Lung (tissue), 12 donors: ENCODE measurements around the gene RPGR. TPM values are rescaled to one million over a fixed set of nuclear protein-coding genes. Genes with fewer than 3 reads are reported as not detected.

ENCODE experiments used
- ATAC-seq: fragments of 200-7000 bp; cut with Tn5 transposase; one replicate; pipeline ENCODE4 v1.9.1; 2020; ENCODE audit warnings: moderate number of reproducible peaks; ENCODE audit not compliant: insufficient read depth, low FRiP score
- DNase-seq, 3 donors: peaks; one replicate each; pipeline ENCODE4 v3.0.0-alpha.2; 2013 to 2017
- H3K27ac ChIP-seq, 2 donors: one replicate each; pipeline ENCODE4 v1.5.1; 2013; ENCODE audit warnings: mild to moderate bottlenecking in 2 of 2, moderate library complexity in 2 of 2, control low read depth in 1 of 2, inconsistent platforms in 1 of 2, low read depth in 1 of 2, low read length in 1 of 2
- H3K27me3 ChIP-seq, 3 donors: one replicate each; pipeline ENCODE4 v1.5.1; 2013; ENCODE audit warnings: low read length in 2 of 3; ENCODE audit not compliant: control insufficient read depth in 3 of 3, insufficient read depth in 3 of 3
- H3K36me3 ChIP-seq, 4 donors: one replicate each; pipeline ENCODE4 v1.5.1; 2013; ENCODE audit warnings: low read length in 4 of 4, mild to moderate bottlenecking in 1 of 4, moderate library complexity in 1 of 4; ENCODE audit not compliant: control insufficient read depth in 4 of 4, insufficient read depth in 4 of 4
- H3K4me1 ChIP-seq, 5 donors: one replicate each; pipeline ENCODE4 v1.5.1; 2013; ENCODE audit warnings: low read length in 5 of 5, mild to moderate bottlenecking in 2 of 5, moderate library complexity in 1 of 5; ENCODE audit not compliant: control insufficient read depth in 5 of 5, insufficient read depth in 5 of 5
- H3K4me3 ChIP-seq: one replicate; pipeline ENCODE4 v1.5.1; 2013; ENCODE audit warnings: mild to moderate bottlenecking, control low read depth, moderate library complexity
- H3K9ac ChIP-seq, 2 donors: one replicate each; pipeline ENCODE4 v1.5.1; 2013; ENCODE audit warnings: low read length in 2 of 2, control low read depth in 1 of 2; ENCODE audit not compliant: insufficient read depth in 1 of 2
- H3K9me3 ChIP-seq, 4 donors: one replicate each; pipeline ENCODE4 v1.5.1; 2013; ENCODE audit warnings: low read length in 3 of 4, mild to moderate bottlenecking in 1 of 4, moderate library complexity in 1 of 4; ENCODE audit not compliant: control insufficient read depth in 4 of 4, insufficient read depth in 3 of 4
- CTCF ChIP-seq: IDR thresholded peaks from 2 replicates; pipeline ENCODE4 v1.5.1; 2012; ENCODE audit warnings: mild to moderate bottlenecking; ENCODE audit errors: control extremely low read depth, extremely low read depth
- WGBS, 2 donors: extraction: QIAGEN DNeasy Blood & Tissue Kit; methylation state at CpG; one replicate each; pipeline ENCODE4 v1.1.7; 2013; 5-methylcytosine and 5-hydroxymethylcytosine counted together
- polyA plus RNA-seq, 2 donors: library from polyadenylated mRNA; stranded (reverse); fragments of 200-250 nt; gene quantifications; one replicate each; pipeline ENCODE4 v1.2.1, GENCODE V29; 2013
- total RNA-seq, 2 donors: library from RNA; depleted of rRNA in 1 of 2; stranded (reverse); fragments of >200 nt in 1 of 2; gene quantifications; one replicate each; pipeline ENCODE4 v1.2.1, GENCODE V29; 2014 to 2021
- donor health status: control.
- donor health status: control.
- donor health status: Bipolar disorder and iron deficiency.
- donor health status: healthy.
- donor health status: DM: yes; HTN: yes; CAD: no.

RPGR gene
- total and polyA plus RNA-seq, 4 donors = 17.6 to 60.2 (median 27.6) TPM

DNA sequence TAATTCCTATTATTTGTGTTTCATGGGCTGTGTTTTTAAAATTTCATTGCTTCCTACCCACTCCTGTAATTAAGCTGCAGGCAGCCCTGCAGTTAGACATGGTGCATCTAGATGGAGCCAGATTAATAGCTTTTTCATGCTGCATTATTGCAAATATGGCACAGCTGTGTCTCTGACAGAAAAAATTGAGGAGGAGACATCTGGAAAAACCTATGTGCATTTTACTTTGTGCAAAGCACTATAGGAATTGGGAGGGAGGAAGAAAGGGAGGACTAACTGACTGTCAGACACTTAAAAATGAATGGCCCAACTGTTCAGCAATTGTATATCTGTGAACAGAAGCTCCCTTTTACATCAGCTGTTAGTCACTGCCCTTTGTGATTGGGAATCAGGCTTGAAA is 8.1 kb upstream of the RPGR start:
- ATAC-seq = no peak

GRCh38 chrX:38332505-38332904 is 5.2 kb upstream of the RPGR start:
- TF ChIP-seq CTCF = no peak
- Histone ChIP-seq H3K4me3 (no peak overlapping the region), H3K27me3 (peaks cover 3 to 16% (median 7%) of the 10 kb centered on the region in 3 donors), H3K9ac (no peak overlapping the region), H3K9me3 (peaks cover 0 to under 1% (median 0%) of the 10 kb centered on the region in 4 donors), H3K4me1 (no peaks in the 10 kb centered on the region), H3K27ac (no peak overlapping the region), H3K36me3 (no peaks in the 10 kb centered on the region)
- ATAC-seq (no peak), DNase-seq (no peak)

More for the DNA sequence above, 8.1 kb upstream of the RPGR start:
- no peak overlapping the region for H3K9ac ChIP-seq
- H3K27ac ChIP-seq = no peak overlapping the region
- peak in 2 of 3 donors; percentile 18 to 23 for DNase-seq
- H3K4me1 ChIP-seq = no peaks in the 10 kb centered on the region
- H3K4me3 ChIP-seq = no peak overlapping the region
- no peaks in the 10 kb centered on the region for H3K9me3 ChIP-seq
- no peak for TF ChIP-seq CTCF
- H3K36me3 ChIP-seq = no peaks in the 10 kb centered on the region
- H3K27me3 ChIP-seq = peaks cover 0 to 25% (median 9%) of the 10 kb centered on the region in 3 donors

GRCh38 chrX:38327775-38328081 is 419 bp upstream of the RPGR start:
- Histone ChIP-seq H3K9me3 (peaks cover 0 to 4% (median 0%) of the 10 kb centered on the region in 4 donors), H3K27me3 (peaks cover 3 to 8% (median 4%) of the 10 kb centered on the region in 3 donors), H3K27ac (peak overlapping the region; percentile 17 to 59), H3K36me3 (no peaks in the 10 kb centered on the region), H3K9ac (peak overlapping the region in 1 of 2 donors; percentile 3), H3K4me3 (no peak overlapping the region), H3K4me1 (peaks cover 0 to 4% (median 0%) of the 10 kb centered on the region in 5 donors)
- ATAC-seq (no peak), DNase-seq (no peak)
- no peak for TF ChIP-seq CTCF
- WGBS, 2 donors = 16 to 31% methylated on average over 4 of the region's 4 CpGs

GRCh38 chrX:38326086-38326485 is 1.2 kb downstream of the RPGR start:
- H3K9me3 ChIP-seq = peaks cover 0 to 4% (median 0%) of the 10 kb centered on the region in 4 donors
- H3K27ac ChIP-seq = peak overlapping the region in 1 of 2 donors; percentile 90
- H3K4me1 ChIP-seq = peaks cover 0 to 4% (median 0%) of the 10 kb centered on the region in 5 donors
- peaks cover 4 to 11% (median 7%) of the 10 kb centered on the region in 3 donors for H3K27me3 ChIP-seq
- WGBS, 2 donors = 68 to 76% methylated on average over 3 of the region's 3 CpGs
- peak overlapping the region in 1 of 2 donors; percentile 56 for H3K9ac ChIP-seq
- ATAC-seq (no peak), DNase-seq (no peak)
- no peaks in the 10 kb centered on the region for H3K36me3 ChIP-seq
- no peak overlapping the region for H3K4me3 ChIP-seq
- TF ChIP-seq CTCF = no peak
